ENCODE results near the gene LETMD1.

The LETMD1 gene

GRCh38 chr12:51056242-51056641 lies 8.1 kb downstream of the LETMD1 start:
- no peak for TF ChIP-seq CTCF (IDR thresholded peaks at IDR 0.05; ENCODE audit: low read depth, low read length)
- no peak for DNase-seq (ENCODE audit: low read depth, low spot score)
- no peak overlapping the region for H3K4me3 ChIP-seq (ENCODE audit: low read depth, low read length)
- in situ Hi-C loops (cut with HindIII; ENCODE audit: low sequenced_read_pairs) = no loop called here

GRCh38 chr12:51059086-51059485 lies 11.0 kb downstream of the LETMD1 start:
- in situ Hi-C loops (cut with HindIII; ENCODE audit: low sequenced_read_pairs) = no loop called here
- no peak for TF ChIP-seq CTCF (IDR thresholded peaks at IDR 0.05; ENCODE audit: low read depth, low read length)
- H3K4me3 ChIP-seq (ENCODE audit: low read depth, low read length) = no peak overlapping the region
- DNase-seq (ENCODE audit: low read depth, low spot score) = no peak

- no peak for DNase-seq (ENCODE audit: low read depth, low spot score)
- in situ Hi-C loops (cut with HindIII; ENCODE audit: low sequenced_read_pairs) = no loop called here
Observed at GRCh38 chr12:51062631-51063397, 14.7 kb downstream of the LETMD1 start.

GRCh38 chr12:51065530-51065929 lies 17.4 kb downstream of the LETMD1 start:
- no peak for DNase-seq (ENCODE audit: low read depth, low spot score)
- in situ Hi-C loops (cut with HindIII; ENCODE audit: low sequenced_read_pairs) = no loop called here
- TF ChIP-seq CTCF (IDR thresholded peaks at IDR 0.05; ENCODE audit: low read depth, low read length) = no peak
- no peak overlapping the region for H3K4me3 ChIP-seq (ENCODE audit: low read depth, low read length)

More at GRCh38 chr12:51062631-51063397, 14.7 kb downstream of the LETMD1 start:
- H3K4me3 ChIP-seq (ENCODE audit: low read depth, low read length) = no peak overlapping the region
- TF ChIP-seq CTCF (IDR thresholded peaks at IDR 0.05; ENCODE audit: low read depth, low read length) = no peak

- in situ Hi-C loops (cut with HindIII; ENCODE audit: low sequenced_read_pairs) = no loop called here
- no peak overlapping the region for H3K4me3 ChIP-seq (ENCODE audit: low read depth, low read length)
- no peak for DNase-seq (ENCODE audit: low read depth, low spot score)
- no peak for TF ChIP-seq CTCF (IDR thresholded peaks at IDR 0.05; ENCODE audit: low read depth, low read length)
Observed at GRCh38 chr12:51067229-51067628, 19.1 kb downstream of the LETMD1 start.

- in situ Hi-C loops (cut with HindIII; ENCODE audit: low sequenced_read_pairs) = no loop called here
- no peak overlapping the region for H3K4me3 ChIP-seq (ENCODE audit: low read depth, low read length)
- no peak for DNase-seq (ENCODE audit: low read depth, low spot score)
- no peak for TF ChIP-seq CTCF (IDR thresholded peaks at IDR 0.05; ENCODE audit: low read depth, low read length)
Observed at GRCh38 chr12:51067771-51068170, 19.6 kb downstream of the LETMD1 start.

Measured in astrocyte of the spinal cord (primary cell).